ENCODE data around the gene AADACL4.

AADACL4 gene

DNA sequence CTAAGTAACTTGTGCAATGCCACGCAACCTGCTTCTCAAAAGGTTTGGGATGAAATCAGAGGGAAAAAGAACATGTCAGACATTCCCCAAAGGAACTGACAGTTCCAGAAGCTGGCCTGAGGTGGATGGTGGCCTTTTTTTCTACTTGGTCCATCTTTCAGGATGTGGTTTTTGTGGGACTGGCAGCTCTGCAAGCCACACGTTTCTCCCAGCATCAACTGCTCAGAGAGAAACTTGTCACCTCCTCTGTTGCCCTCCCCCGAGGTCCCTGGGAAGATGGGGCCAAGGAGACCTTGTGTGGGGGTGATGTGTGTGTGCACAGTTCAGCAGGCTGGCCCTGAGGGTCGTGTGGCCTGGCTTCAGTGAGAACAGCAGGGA is 23.4 kb upstream of the AADACL4 start:
- no peak overlapping the region for H3K27ac ChIP-seq (ENCODE audit: low read length)
- H3K4me1 ChIP-seq (ENCODE audit: insufficient read depth, low read length) = peaks cover 20% of the 10 kb centered on the region
- no peaks in the 10 kb centered on the region for H3K9me3 ChIP-seq (ENCODE audit: insufficient read depth, low read depth, low read length)
- peak overlapping the region; percentile 16; the same call in 1 of the 2 replicates for H3K9ac ChIP-seq (ENCODE audit: low read depth, low read length)
- no peaks in the 10 kb centered on the region for H3K36me3 ChIP-seq (ENCODE audit: insufficient read depth, low read depth, low read length)
- H3K27me3 ChIP-seq (ENCODE audit: insufficient read depth, low read length) = peaks cover 16% of the 10 kb centered on the region; the same call in 1 of the 2 replicates
- H3K4me3 ChIP-seq (ENCODE audit: low read length) = peak overlapping the region; percentile 84

- Histone ChIP-seq H3K27ac (ENCODE audit: low read length) (no peak overlapping the region), H3K4me3 (ENCODE audit: low read length) (no peak overlapping the region), H3K9ac (ENCODE audit: low read depth, low read length) (no peak overlapping the region), H3K36me3 (ENCODE audit: insufficient read depth, low read depth, low read length) (no peaks in the 10 kb centered on the region), H3K9me3 (ENCODE audit: insufficient read depth, low read depth, low read length) (no peaks in the 10 kb centered on the region), H3K4me1 (ENCODE audit: insufficient read depth, low read length) (peaks cover 18% of the 10 kb centered on the region), H3K27me3 (ENCODE audit: insufficient read depth, low read length) (peaks cover 16% of the 10 kb centered on the region; the same call in 1 of the 2 replicates)
Measured at GRCh38 chr1:12620931-12621330, 23.0 kb upstream of the AADACL4 start.

DNA sequence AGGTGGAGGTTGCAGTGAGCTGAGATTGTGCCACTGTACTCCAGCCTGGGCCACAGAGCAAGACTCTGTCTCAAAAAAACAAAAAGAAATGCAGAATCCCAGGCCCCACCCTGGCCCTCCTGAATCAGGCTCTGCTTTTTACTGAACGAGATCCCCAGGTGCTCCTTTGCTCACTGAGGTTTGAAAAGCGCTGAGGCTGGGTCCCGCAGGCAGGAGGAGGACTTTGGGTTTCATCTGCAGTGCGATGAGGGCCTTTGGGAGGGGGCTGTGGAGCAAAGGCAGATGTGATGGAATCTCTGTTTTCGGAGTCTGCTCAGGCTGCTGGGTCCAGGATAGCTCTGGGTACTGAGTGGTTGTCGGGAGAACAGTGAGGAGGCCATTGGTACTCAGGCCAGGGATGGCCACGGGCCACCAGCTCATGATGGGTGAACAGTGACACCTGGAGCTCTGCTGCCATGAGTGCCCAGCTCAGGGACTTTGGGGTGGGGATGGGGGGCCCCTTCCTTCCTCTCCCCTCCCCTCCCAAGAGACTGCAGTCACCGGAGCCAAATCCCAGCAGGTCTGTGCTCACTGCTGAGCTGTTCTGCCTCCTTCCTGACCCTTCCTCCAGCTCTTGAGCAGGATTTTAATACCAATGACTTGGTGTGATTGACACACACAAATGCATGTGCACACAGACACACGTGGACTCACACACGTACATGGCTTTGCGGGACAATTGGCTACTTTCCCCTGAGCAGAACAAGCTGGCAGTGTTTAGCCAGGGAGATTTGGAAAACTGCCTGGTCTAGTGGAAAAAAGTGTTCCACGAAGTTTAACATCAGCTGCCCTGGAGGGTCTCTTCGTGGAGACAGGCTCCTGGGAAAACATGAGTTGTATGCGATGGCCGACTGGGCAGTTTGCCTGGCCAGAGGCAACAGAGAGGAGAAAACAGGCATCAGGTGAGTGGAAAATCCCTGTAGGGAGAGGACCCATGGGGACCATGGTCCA is 22.2 kb upstream of the AADACL4 start:
- H3K4me1 ChIP-seq (ENCODE audit: insufficient read depth, low read length) = peaks cover 20% of the 10 kb centered on the region

DNA sequence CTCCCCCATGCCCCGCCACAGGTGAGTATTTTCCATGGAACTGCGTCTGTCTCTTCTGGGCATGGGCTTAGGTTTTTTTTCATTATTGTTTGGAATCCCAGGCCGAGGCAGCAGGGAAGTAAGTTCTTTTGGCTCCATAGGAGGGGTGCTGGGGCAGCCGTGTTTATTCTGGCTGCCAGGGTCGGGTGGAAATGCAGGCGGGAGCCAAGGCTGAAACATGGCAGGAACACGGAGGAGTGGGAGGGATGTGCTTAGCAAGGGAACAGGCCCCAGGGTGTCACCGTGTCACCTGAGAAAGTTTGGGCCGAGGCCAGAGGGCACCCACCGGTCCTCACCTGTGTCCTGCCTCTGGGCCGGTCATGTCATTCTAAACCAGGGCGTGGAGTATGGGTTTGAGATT is 21.4 kb upstream of the AADACL4 start:
- Histone ChIP-seq H3K9me3 (ENCODE audit: insufficient read depth, low read depth, low read length) (no peaks in the 10 kb centered on the region), H3K36me3 (ENCODE audit: insufficient read depth, low read depth, low read length) (no peaks in the 10 kb centered on the region), H3K9ac (ENCODE audit: low read depth, low read length) (no peak overlapping the region), H3K27me3 (ENCODE audit: insufficient read depth, low read length) (peaks cover 12% of the 10 kb centered on the region; the same call in 1 of the 2 replicates), H3K4me1 (ENCODE audit: insufficient read depth, low read length) (peaks cover 21% of the 10 kb centered on the region), H3K27ac (ENCODE audit: low read length) (no peak overlapping the region), H3K4me3 (ENCODE audit: low read length) (no peak overlapping the region)

More for the DNA sequence above, 22.2 kb upstream of the AADACL4 start:
- Histone ChIP-seq H3K36me3 (ENCODE audit: insufficient read depth, low read depth, low read length) (no peaks in the 10 kb centered on the region), H3K27me3 (ENCODE audit: insufficient read depth, low read length) (peaks cover 16% of the 10 kb centered on the region; the same call in 1 of the 2 replicates), H3K9me3 (ENCODE audit: insufficient read depth, low read depth, low read length) (no peaks in the 10 kb centered on the region), H3K9ac (ENCODE audit: low read depth, low read length) (no peak overlapping the region), H3K4me3 (ENCODE audit: low read length) (no peak overlapping the region), H3K27ac (ENCODE audit: low read length) (no peak overlapping the region)

DNA sequence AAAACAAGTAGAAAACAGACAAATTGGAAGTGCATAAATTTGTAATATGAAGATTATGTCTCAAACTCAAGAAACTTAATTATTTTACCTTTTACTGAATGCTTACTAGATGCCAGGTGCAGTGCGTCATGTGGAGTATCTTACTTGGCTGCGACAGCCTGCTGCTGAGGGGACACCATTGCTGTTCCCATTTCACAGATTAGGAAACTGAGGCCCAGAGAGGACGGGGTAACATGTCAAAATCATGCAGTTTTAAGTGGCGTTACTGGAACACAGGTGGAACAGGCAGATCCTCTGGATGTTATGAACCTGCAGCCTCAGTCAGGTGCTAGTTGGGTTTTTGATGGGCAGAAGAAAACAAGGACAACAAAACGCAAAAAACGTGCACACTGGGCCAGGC is 18.6 kb upstream of the AADACL4 start:
- Histone ChIP-seq H3K27ac (ENCODE audit: low read length) (no peak overlapping the region), H3K27me3 (ENCODE audit: insufficient read depth, low read length) (no peaks in the 10 kb centered on the region), H3K36me3 (ENCODE audit: insufficient read depth, low read depth, low read length) (no peaks in the 10 kb centered on the region), H3K9me3 (ENCODE audit: insufficient read depth, low read depth, low read length) (no peaks in the 10 kb centered on the region), H3K9ac (ENCODE audit: low read depth, low read length) (no peak overlapping the region), H3K4me1 (ENCODE audit: insufficient read depth, low read length) (peaks cover 20% of the 10 kb centered on the region), H3K4me3 (ENCODE audit: low read length) (no peak overlapping the region)

DNA sequence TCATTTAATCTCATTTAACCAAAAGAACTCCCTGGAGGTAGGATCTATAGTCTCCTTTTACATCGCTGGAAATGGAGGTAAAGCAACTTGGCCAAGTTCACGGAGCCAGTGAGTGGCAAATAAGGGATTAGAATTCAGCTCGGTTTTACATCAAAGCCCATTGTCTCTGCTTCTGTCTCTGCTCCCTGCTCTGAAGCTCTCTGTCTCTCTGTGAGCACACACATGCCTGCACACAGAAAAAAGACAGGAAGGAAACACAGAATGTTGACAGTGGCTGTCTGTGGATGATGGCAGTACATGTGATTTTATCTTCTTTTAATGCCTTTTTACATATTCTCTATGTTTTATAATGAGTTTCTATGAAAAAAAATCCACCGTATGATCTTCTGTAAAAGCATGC is 17.0 kb upstream of the AADACL4 start:
- no peaks in the 10 kb centered on the region for H3K9me3 ChIP-seq (ENCODE audit: insufficient read depth, low read depth, low read length)
- H3K27ac ChIP-seq (ENCODE audit: low read length) = no peak overlapping the region
- no peaks in the 10 kb centered on the region for H3K27me3 ChIP-seq (ENCODE audit: insufficient read depth, low read length)
- H3K4me3 ChIP-seq (ENCODE audit: low read length) = no peak overlapping the region
- no peak overlapping the region; the same call in 1 of the 2 replicates for H3K9ac ChIP-seq (ENCODE audit: low read depth, low read length)
- H3K4me1 ChIP-seq (ENCODE audit: insufficient read depth, low read length) = peaks cover 10% of the 10 kb centered on the region; the same call in 1 of the 2 replicates
- no peaks in the 10 kb centered on the region for H3K36me3 ChIP-seq (ENCODE audit: insufficient read depth, low read depth, low read length)

DNA sequence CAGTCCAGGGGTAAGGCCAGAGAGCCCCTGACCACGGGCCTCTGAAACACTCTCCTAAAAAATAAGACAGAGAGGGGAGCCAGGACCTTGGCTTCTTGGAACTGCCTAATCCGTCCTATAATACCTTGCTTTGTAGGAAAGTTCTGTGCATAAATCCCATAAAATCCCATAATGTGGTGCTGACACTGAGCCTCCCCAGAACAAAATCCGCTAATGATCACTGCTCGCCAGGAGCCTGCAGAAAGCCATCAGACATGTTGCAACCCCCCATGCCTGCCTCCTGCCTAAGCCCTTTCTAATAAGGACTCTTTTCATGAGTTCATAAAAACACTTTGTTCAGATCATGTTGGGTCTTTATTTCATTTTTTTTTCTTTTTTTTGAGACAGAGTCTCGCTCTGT is 16.6 kb upstream of the AADACL4 start:
- no peak overlapping the region for H3K4me3 ChIP-seq (ENCODE audit: low read length)
- no peak overlapping the region for H3K27ac ChIP-seq (ENCODE audit: low read length)
- H3K27me3 ChIP-seq (ENCODE audit: insufficient read depth, low read length) = no peaks in the 10 kb centered on the region
- H3K36me3 ChIP-seq (ENCODE audit: insufficient read depth, low read depth, low read length) = no peaks in the 10 kb centered on the region
- H3K9ac ChIP-seq (ENCODE audit: low read depth, low read length) = no peak overlapping the region; the same call in 1 of the 2 replicates
- H3K4me1 ChIP-seq (ENCODE audit: insufficient read depth, low read length) = peaks cover 10% of the 10 kb centered on the region; the same call in 1 of the 2 replicates
- H3K9me3 ChIP-seq (ENCODE audit: insufficient read depth, low read depth, low read length) = no peaks in the 10 kb centered on the region

DNA sequence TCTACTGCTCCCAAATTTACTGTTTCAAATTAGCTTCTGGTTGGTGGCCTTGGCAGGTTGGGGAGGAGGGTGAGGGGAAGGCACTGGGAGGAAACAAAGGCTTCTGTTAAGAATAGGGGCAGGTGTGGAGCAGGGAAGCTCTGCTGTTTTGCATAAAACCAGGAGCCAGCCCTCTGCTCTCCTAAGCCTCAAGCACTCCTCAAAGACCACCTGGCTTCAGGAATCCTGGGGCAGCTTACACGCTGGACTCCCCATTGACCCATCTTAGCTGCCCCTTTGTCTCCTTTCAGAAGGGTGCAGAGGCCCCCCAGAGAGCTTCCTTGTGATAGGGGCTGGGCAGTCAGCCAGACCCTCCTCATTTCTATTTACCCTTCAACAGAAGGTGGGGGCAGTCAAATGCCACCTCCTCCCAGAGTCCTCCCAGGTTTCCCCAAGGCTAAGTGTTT is 14.4 kb upstream of the AADACL4 start:
- H3K36me3 ChIP-seq (ENCODE audit: insufficient read depth, low read depth, low read length) = no peaks in the 10 kb centered on the region
- no peaks in the 10 kb centered on the region for H3K27me3 ChIP-seq (ENCODE audit: insufficient read depth, low read length)
- H3K9me3 ChIP-seq (ENCODE audit: insufficient read depth, low read depth, low read length) = no peaks in the 10 kb centered on the region
- H3K27ac ChIP-seq (ENCODE audit: low read length) = peak overlapping the region; percentile 53
- no peak overlapping the region for H3K4me3 ChIP-seq (ENCODE audit: low read length)
- H3K9ac ChIP-seq (ENCODE audit: low read depth, low read length) = peak overlapping the region; percentile 49
- peaks cover 14% of the 10 kb centered on the region; the same call in 1 of the 2 replicates for H3K4me1 ChIP-seq (ENCODE audit: insufficient read depth, low read length)

DNA sequence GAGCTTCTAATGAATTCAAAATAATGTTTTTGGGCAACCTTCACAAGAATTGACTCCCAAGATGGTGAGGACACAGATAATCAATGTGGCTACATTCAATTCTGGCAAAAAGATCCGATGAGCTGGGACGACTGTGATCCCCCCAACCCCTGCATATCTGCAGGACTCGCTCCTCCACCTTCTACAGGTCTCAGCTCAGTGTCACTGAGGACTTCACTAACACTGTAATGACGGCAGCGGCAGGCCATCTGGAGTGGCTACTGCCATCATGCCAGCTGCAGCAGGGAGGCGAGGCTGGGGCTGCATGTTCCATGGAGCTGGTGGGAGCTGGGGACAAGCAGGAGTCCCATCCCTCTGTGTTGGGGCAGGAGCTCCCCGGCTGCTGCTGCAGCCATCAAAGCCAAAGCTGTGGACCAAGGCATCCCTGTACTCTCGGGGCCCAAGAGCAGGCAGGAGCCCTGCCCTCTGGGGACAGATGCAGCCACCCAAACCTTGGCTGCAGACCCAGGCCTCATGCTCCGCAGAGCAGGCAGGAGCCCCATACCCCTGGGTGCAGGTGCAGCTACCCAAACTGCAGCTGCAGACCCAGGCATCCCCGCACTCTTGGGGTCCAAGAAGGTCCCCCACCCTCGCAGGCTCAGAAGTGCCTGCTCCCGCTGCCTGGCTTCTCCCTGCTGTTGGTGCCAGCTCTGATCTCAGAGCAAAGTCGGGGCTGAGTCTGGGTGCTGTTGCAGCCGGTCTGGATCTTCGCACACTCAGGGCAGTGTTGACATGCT is 13.7 kb upstream of the AADACL4 start:
- Histone ChIP-seq H3K27ac (ENCODE audit: low read length) (peak overlapping the region; percentile 2), H3K27me3 (ENCODE audit: insufficient read depth, low read length) (no peaks in the 10 kb centered on the region), H3K4me1 (ENCODE audit: insufficient read depth, low read length) (peaks cover 14% of the 10 kb centered on the region; the same call in 1 of the 2 replicates), H3K9me3 (ENCODE audit: insufficient read depth, low read depth, low read length) (no peaks in the 10 kb centered on the region), H3K36me3 (ENCODE audit: insufficient read depth, low read depth, low read length) (no peaks in the 10 kb centered on the region), H3K9ac (ENCODE audit: low read depth, low read length) (peak overlapping the region; percentile 30), H3K4me3 (ENCODE audit: low read length) (no peak overlapping the region)

- Histone ChIP-seq H3K4me1 (ENCODE audit: insufficient read depth, low read length) (peaks cover 14% of the 10 kb centered on the region; the same call in 1 of the 2 replicates), H3K27me3 (ENCODE audit: insufficient read depth, low read length) (no peaks in the 10 kb centered on the region), H3K27ac (ENCODE audit: low read length) (peak overlapping the region; percentile 2), H3K36me3 (ENCODE audit: insufficient read depth, low read depth, low read length) (no peaks in the 10 kb centered on the region), H3K4me3 (ENCODE audit: low read length) (no peak overlapping the region), H3K9me3 (ENCODE audit: insufficient read depth, low read depth, low read length) (no peaks in the 10 kb centered on the region), H3K9ac (ENCODE audit: low read depth, low read length) (no peak overlapping the region)
Measured at GRCh38 chr1:12630946-12631530, 12.8 kb upstream of the AADACL4 start.

DNA sequence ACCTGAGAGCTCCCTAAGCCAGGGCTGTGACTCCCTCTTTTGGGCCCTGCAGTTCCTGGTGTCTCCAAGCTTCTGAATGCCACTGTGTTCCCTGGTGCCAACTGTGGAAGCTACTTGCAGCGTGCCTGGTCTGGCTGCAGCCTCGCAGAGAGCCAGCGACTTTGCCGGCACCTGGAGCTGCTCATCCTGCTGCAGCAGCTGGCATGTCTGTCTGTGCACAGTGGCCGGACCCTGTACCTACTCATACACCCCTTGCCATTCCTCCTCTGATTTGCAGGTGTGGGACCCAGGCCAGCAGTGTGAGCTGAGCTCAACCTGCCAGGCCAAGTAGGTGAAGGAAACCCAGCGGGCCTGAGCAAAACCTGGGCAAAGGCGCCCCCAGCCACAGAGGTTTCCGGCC is 12.3 kb upstream of the AADACL4 start:
- H3K27me3 ChIP-seq (ENCODE audit: insufficient read depth, low read length) = no peaks in the 10 kb centered on the region
- no peaks in the 10 kb centered on the region for H3K9me3 ChIP-seq (ENCODE audit: insufficient read depth, low read depth, low read length)
- H3K9ac ChIP-seq (ENCODE audit: low read depth, low read length) = no peak overlapping the region
- no peak overlapping the region for H3K27ac ChIP-seq (ENCODE audit: low read length)
- H3K36me3 ChIP-seq (ENCODE audit: insufficient read depth, low read depth, low read length) = no peaks in the 10 kb centered on the region
- peaks cover 18% of the 10 kb centered on the region; the same call in 1 of the 2 replicates for H3K4me1 ChIP-seq (ENCODE audit: insufficient read depth, low read length)
- H3K4me3 ChIP-seq (ENCODE audit: low read length) = no peak overlapping the region
